GM19397 (cell line): ENCODE data around the gene TMUB2.

Source experiments
- ATAC-seq: cut with Tn5 transposase; IDR thresholded peaks from one replicate; pipeline ENCODE4 v1.9.1; 2021; ENCODE audit warnings: mild to moderate bottlenecking, moderate library complexity; ENCODE audit not compliant: unreplicated experiment

TMUB2 gene

DNA sequence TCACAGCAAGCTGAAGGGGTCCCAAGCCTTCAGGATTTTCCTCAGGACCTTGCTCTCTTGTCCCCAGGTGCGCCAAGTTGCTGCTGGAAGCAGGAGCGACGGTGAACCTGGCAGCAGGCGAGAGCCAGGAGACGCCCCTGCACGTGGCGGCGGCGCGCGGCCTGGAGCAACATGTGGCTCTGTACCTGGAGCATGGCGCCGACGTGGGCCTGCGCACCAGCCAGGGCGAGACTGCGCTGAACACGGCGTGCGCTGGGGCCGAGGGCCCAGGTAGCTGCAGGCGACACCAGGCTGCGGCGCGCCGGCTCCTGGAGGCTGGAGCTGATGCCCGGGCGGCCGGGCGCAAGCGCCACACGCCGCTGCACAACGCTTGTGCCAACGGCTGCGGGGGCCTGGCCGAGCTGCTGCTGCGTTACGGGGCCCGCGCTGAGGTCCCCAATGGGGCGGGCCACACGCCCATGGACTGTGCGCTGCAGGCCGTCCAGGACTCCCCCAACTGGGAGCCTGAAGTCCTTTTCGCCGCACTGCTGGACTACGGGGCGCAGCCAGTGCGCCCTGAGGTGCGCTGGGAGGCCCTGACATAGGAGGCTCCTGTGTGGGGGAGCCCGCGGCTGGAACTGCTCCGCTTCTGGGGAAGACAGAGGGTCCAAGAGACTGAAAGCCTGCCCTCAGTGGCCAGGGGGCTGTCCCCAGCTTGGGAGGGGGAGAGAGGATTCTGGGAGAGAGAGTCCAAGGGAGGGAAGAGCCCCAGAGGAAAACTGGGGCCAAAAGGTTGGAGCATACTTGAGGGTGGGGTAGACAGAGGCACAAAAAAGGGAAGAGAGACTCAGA lies 9.9 kb upstream of the TMUB2 start:
- ATAC-seq, result no peak

DNA sequence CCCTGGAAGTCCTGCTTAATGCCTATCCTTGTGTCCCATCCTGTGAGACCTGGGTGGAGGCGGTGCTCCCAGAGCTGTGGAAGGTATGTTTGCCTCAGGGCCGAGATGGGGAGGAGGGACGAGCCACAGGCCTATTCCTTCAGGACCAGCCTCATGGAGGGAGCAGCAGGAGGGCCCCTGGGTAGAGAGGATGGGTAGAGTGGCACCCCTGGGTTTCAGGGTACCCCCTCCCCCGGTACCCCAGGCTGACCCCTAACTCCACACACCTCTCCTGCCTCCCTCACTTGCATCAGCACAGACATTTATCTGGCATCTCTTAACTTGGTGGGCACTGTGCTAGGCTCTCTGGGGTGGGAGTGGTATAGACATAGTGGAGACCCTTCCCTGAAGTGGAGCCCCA lies 9.1 kb upstream of the TMUB2 start:
- ATAC-seq, result no peak

DNA sequence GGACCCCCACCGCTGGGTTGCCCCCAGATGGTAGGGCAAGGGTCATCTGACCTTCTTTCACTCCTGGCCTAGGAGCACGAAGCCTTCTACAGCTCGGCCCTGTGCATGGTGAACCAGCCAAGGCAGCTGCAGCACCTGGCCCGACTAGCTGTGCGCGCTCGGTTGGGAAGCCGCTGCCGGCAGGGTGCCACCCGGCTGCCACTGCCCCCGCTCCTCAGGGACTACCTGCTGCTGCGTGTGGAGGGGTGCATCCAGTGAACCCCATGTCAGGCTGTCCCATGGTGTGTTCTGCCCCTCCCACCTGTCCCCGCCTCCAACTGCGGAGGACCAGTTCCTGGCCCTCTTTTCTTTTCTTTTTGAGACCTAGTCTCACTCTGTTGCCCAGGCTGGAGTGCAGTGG lies 8.6 kb upstream of the TMUB2 start:
- no peak for ATAC-seq

DNA sequence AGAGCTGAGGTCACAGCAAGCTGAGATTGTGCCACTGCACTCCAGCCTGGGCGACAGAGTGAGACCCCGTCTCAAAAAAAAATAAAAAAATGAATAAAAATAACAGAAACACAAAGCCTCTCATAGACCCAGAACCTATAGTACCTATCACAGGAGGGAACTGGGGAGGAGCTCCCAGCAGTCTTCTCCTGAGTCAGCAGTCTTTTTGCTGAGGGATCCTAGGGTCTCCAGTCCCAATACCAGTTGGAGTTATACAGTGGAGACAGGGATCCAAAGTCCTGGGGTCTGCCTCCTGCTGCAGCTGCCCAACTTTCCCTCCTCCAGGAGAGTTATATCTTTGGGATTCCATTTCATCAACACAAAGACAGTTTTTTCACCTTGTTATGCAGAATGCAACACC lies 3.7 kb upstream of the TMUB2 start:
- no peak for ATAC-seq

DNA sequence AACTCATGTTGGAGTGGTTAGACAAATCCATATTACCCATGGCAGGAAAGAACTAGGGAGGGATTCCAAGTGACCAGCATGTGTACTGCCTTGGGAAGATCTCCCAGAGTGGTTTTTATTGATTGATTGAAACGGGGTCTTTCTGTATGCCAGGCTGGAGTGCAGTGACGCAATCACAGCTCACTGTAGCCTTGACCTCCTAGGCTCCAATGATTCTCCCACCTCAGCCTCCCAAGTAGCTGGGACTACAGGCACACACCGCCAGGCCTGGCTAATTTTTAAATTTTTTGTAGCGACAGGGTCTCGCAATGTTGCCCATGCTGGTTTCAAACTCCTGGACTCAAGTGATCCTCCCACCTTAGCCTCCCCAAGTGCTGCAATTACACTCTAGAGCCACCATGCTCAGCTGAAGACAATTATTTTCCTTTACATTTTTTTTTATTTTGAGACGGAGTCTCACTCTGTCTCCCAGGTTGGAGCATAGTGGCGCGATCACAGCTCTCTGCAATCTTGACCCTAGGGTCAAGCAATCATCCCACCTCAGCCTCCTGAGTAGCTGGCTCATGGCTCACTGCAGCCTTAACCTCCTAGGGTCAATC lies 2.5 kb upstream of the TMUB2 start:
- ATAC-seq, result no peak

DNA sequence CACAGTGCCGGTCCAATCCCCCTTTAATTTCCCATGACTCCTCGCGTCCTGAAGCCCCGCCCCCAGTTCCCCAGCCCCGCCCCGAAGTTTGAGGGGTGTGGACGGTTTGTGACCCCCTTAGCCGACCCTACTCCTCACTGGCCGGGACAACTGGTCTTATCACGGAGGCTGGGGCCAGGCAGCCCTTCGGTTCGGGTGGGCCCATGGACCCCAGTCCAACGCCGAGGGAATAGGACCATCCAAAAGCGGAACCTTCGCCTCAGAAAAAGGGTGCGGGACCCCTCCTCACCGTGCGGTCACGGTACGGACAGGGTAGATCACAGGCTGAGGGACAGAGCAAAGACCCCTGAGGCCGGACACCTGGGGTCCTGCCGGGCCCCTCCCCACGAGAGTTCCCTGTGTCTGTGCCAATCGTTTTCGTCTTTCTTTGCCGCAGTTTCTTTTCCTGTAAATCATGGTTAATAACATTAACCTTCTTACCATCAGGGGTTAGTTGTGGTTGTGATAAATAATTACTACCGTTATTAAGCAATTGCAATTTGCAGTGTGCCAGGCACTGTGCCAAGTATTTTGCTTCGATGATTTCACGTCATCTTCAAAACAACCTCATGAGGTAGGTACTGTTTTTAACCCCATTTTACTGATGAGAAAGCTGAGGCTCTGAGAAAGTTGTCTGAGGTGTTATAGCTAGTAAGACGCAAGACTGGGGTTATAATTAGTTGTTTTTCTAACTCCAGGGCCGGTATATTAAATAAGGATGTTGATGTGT lies 543 bp downstream of the TMUB2 start:
- peak; percentile 34 for ATAC-seq

DNA sequence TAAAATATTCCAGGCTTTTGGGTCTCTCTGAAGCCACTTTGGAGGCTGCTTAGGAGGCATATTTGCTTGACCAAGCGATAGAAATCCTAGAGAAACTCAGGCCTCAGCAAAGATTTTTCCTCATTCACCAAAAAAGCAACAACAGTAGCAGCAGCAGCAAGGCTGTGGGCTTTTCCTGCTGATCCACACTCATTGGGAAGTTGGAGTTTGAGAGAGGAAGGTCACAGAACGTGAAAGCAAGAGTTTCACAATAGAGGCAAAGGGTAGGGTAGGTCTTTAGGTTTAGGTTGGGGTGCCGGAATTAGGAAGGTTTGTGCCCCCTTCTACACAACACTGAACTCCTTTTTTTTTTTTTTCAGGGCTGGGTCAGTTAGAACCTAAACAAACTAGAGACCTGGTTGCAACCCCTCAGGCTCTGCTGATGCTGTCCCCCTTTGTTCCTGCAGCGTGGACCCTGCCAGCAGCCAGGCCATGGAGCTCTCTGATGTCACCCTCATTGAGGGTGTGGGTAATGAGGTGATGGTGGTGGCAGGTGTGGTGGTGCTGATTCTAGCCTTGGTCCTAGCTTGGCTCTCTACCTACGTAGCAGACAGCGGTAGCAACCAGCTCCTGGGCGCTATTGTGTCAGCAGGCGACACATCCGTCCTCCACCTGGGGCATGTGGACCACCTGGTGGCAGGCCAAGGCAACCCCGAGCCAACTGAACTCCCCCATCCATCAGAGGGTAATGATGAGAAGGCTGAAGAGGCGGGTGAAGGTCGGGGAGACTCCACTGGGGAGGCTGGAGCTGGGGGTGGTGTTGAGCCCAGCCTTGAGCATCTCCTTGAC lies 2.0 kb downstream of the TMUB2 start:
- no peak for ATAC-seq

DNA sequence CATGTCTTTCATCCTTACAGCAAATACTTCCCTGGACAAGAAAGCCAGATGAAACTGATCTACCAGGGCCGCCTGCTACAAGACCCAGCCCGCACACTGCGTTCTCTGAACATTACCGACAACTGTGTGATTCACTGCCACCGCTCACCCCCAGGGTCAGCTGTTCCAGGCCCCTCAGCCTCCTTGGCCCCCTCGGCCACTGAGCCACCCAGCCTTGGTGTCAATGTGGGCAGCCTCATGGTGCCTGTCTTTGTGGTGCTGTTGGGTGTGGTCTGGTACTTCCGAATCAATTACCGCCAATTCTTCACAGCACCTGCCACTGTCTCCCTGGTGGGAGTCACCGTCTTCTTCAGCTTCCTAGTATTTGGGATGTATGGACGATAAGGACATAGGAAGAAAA lies 3.7 kb downstream of the TMUB2 start:
- ATAC-seq, result no peak

DNA sequence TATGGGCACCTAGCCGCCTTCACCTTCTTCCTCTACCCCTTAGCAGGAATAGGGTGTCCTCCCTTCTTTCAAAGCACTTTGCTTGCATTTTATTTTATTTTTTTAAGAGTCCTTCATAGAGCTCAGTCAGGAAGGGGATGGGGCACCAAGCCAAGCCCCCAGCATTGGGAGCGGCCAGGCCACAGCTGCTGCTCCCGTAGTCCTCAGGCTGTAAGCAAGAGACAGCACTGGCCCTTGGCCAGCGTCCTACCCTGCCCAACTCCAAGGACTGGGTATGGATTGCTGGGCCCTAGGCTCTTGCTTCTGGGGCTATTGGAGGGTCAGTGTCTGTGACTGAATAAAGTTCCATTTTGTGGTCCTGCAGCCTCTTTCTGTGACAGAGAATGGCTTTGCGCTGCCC lies 4.6 kb downstream of the TMUB2 start:
- no peak for ATAC-seq

DNA sequence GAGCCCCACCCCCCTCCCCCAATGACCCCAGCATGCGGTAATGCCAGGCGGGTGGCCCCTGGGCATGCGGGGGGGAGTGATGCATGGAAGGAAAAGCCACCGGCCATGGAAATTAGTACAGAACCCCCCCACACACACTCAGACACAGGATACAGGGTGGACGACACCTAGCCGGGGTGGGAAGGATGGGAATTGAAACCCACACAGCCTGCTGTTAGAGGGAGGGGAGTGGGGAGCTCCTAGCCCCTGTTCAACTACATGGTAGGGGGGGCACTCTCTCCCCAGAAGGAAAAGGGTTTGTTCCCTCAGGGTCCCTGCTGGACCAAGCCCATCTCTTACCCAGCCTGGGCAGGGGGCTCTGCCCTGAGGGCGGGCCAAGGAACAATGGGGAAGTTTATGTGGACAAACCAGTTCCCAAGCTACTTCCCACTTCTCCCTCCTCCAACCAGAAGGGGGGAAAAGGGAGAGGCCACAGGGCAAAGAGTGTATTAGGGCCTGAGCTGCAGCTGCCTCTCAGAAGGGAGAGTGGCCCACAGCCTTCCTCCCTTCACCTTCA lies 5.2 kb downstream of the TMUB2 start:
- ATAC-seq, result no peak

DNA sequence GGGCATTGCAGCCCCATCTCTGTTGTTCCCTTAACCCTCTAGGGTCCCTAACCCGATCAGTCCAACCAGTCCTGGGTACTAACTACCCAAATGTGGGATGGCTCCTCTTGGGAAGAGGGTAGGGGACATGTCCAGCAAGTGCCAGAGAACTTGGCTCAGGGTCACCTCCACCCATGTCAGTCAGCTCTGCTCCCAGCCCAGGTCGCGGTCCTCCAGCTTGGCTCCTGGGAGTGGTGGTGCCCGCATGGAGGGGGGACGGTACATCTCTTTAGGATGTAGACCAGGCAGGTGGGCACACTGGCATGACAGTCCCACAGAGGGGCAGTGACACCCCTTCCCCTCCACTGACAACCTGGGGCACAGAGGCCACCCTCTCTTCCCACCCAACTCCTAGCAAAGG lies 6.0 kb downstream of the TMUB2 start:
- ATAC-seq, result no peak

DNA sequence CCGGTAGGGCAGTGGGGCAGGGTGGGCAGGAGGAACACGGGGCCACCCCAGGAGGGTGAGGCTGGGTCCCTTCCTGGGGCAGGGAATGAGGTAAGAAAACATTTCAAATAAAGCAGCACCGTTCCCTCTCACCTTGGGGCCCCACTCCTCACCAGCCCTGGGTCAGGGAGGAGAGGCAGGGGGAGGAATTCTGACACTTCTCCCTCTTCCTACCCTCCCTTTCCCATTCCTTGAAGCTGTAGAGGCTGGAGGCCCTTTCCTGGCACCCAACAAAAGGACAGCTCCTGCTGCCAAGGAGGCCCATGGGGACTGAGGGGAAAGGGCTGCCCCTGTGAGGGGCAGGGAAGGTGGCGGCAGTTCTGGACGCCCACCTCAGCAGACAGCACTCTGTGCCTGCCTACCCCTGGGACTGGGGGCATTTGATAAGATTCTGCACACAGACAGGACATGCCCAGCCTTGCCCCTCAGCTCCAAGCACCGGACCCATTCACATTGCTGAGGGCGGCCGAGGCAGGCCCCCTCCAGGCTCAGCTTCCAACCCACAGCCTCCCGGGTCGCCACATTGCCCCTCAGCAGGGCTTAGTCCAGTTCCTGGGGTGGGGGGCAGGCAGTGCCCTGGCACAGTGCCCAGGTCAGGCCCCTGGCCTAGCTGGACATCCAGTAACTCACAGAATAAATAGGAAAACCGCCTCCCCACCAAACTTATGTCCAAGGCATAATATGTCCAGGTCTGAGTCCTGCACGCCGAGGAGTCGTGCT lies 6.7 kb downstream of the TMUB2 start:
- no peak for ATAC-seq

DNA sequence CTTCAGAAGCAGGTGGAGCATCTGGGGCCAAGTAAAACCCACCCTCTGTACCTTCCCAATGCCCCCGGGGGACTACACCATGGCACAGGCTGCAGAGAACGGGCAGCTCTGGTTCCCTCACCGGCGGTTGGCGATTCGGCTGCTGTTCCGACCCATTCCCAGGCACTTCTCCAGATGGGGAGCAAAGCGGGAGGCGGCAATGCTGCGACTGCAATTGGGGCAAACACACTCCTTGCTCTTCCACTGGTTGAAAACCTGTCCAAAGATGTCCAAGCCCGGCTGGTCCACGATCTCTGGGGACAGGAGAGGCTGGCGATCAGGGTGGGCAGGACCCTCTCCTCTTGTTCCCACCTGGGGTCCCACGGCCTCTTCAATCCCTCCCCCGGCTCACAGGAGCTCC lies 10.3 kb downstream of the TMUB2 start:
- ATAC-seq, result no peak

DNA sequence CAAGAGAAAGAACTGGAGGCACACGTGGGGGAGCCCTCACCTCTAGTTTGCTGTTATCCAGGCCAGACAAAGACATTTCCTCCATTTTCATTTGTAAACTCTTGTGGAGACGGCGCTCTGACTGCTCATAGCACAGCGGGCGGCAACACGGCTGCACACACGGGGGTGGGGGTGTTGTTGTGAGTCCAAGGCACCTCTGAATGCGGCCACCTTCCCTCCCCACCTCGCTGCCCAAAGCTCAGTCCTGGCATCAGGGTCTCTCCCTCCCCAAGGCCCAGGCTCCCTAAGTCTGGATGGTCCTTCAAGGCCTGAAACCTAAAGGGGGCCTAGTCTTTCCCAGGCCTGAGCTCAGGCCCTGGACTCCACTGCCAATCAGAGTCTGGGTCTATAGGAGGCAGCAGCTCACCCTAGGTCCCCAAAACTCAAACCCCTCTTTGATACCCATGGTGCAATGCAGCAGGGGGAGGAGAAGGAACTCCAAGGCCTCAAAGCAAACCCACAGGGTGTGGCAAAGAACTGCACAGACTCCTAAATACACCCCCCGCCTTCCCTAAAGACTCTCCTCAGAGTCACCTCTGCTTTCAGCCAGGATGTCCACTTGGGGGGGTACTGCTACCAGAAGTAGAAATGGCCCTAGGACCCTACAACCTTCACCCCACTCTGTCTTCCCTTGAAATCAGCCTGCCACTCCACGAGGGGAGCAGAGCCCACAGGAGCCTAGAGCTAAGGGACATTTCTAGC lies 11.4 kb downstream of the TMUB2 start:
- ATAC-seq, result no peak

DNA sequence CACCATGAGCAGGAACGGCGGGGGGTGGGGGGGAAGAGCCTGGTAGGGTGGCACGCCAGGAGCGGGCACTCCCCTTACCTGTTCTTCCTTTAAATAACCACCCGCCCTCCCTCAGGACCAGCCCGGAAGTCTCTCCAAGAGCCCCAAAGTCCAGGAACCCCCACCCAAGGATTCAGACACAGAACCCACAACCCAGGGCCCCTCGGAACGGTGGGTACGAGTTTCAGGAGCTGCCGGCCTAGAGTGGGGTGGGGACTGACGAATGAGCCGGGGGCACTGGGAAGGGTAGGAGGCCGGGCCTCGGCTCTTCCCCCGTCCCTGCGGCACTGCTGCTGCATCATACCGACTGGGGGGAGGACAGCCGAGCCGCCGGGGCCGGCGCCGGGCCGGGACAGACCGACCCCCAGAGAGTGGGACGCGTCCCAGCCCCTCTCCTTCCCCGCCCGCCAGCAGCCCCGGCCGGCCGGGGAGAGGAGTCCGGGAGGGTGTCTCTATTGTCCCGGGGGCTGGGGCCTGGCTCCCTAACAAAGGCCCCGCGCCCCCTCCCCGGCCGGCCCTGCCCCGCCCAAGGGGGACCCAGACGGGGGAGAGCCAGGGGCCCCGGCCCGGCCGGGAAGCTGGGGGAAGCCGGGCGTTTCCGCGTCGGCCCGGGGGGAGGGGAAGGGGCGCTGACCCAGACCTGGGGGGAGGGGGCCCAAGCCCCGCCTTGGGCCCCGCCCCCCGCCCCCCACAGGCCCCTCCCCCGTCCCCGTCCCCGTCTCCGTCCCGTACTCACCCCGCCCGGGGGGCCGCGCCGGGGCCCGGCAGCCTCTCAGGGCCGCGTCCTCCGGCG lies 12.2 kb downstream of the TMUB2 start:
- peak; percentile 25 for ATAC-seq

DNA sequence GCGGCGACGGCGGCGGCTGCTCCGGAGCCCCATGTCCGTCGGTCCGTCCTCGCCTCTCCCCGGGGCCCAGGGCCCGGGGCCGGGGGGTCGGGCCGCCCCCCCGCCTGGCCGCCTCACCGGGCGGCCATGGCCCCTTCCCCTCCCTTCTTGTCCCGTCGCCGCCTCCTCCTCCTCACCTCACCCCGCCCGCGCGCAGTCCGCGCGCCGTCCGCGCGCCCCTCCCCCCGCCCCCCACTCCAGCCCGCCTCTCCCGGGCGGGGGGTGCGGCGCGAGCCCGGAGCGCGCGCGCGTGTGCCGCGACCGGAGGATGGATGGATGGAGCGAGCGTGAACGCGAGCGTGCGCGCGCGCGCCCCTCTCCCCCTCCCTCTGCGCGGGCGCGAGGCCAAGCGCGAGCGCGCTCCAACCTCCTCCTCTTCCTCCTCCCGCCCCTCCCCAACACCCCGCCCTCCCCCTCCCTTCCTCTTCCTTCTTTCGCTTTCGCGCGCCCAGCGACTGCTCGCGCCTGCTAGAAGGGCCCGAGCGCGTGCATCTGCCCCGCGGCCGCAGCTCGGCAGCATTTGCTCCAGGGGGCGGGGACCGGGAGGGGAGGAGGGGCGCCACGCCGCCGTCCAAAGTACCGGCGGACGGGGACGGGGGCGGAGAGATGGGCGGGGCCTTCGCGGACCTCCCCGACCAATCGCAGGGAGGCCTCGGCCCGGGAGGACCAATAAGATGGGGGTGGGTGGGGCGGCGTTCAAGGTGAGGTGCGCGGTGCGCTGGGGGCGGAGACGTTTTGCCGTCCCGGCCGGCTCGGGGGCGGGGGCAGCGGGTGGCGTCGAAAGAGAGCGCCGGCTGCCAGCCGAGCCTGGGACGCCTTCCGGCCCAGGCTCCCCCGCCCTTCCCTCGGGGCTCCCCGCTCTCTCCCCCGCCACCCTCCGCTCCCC lies 13.0 kb downstream of the TMUB2 start, which contains the start of gene ATXN7L3:
TSS of gene ATXN7L3 (minus strand) at position 332 of the 925 bp plus-strand sequence. CDS start 1,814 bp downstream, outside the sequence.
- peak; percentile 73 for ATAC-seq

DNA sequence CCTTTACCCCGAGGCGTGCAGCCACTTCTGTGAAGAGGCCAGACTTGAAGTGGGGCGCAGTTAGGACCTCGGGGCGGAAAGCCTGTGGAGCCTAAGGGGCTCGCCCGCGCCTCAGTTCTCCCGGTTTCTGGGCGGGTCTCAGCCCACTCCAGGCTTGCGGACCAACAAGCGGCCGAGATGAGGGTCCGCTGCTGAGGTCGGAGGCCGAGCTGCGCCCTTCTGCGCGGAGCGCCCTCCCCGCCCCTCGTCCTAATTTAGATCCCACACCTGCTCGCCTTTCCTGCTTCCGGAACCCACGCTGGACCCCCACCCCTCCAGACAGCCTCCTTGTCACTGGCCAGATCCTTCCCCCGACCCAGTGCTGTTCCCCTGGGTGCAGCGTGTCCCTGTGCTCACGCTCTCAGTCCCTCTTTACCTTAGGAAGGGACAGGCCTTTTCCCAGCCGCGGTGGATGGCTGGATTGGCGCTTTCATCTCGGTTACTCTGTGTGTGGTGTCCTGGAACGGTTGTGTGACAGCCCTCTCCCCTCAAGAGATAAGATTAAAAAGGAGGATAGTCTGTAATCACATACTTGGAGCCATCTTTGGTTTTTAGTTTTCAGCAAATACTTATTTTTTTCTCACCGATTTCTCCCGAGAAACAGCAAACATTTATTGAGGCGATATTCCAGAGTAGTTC lies 13.8 kb downstream of the TMUB2 start:
- no peak for ATAC-seq
